ENCODE results near the gene TMEM140. TPM values are rescaled to one million over a fixed set of nuclear protein-coding genes. Genes with fewer than 3 reads are reported as not detected.

The TMEM140 gene
- total and polyA plus RNA-seq, 2 of the 13 experiments (the other 11 are each of a cell fraction or from before 2014, with no cell fraction given): 9.2 to 21.7 TPM

DNA sequence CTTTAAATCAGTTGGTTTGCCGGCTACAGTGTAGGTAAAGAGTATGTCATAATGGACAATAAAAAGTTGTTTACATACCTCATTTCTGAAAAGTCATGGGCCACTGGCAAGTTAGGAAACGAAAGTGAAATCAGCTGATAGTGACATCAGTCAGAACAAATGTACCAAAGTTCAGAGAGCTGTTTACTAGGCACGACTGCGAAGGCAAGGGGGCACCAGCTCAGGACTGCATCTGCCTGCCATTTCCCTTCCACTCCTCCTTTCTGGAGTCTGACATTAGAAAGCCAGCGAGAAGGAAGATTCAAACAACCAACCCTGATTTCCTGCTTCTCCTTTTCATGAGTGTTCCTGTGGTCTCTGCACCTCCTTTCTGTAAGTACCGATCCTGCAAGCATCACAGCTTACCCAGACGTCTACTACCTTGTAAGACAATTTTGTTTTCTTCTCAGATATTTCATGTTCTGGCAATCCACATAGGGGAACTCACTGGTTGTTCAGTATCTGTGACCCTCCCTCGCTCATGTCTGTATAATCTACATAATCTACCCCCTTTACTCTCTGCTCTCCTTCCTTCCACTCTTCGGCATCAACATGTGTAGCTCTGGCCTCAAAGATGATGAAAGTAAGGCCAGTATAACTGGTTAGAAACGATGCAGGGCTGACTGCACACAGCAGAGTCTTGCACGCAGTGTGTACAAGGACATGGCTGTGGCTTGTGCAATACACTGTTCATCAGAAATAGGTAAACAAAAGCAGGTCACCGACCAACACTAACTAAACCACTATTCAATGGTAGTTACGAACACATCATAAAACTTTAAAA, at the start of gene TMEM140 (continued):
- TF ChIP-seq BRD4 (CRISPR knock-in tag; IDR thresholded peaks at IDR 0.05) (no peak), ZNF746 (CRISPR knock-in tag; IDR thresholded peaks at IDR 0.05) (no peak), TP53 (CRISPR knock-in tag; conservative IDR thresholded peaks at IDR 0.05) (no peak; the same call in 1 of the 2 replicates), RNF2 (conservative IDR thresholded peaks at IDR 0.05; ENCODE audit: low read depth) (no peak), AKAP8 (CRISPR knock-in tag; IDR thresholded peaks at IDR 0.05) (peak; percentile 43; the same call in 1 of the 2 replicates), ELF3 (CRISPR knock-in tag; IDR thresholded peaks at IDR 0.05) (peak; percentile 58), ZNF550 (CRISPR knock-in tag; IDR thresholded peaks at IDR 0.05; ENCODE audit: borderline replicate concordance) (no peak), RCOR2 (CRISPR knock-in tag; IDR thresholded peaks at IDR 0.05) (peak; percentile 30; the same call in 1 of the 2 replicates), HOXA7 (CRISPR knock-in tag; IDR thresholded peaks at IDR 0.05) (no peak), NR3C1 (CRISPR knock-in tag; IDR thresholded peaks at IDR 0.05) (no peak), HDAC2 (CRISPR knock-in tag; IDR thresholded peaks at IDR 0.05) (peak; percentile 64), MIER3 (CRISPR knock-in tag; IDR thresholded peaks at IDR 0.05; ENCODE audit: borderline replicate concordance) (peak; percentile 53; the same call in 1 of the 2 replicates), MAFF (IDR thresholded peaks at IDR 0.05; ENCODE audit: low read depth, low read length) (peak; percentile 51; the same call in 1 of the 2 replicates), JDP2 (CRISPR knock-in tag; IDR thresholded peaks at IDR 0.05; ENCODE audit: borderline replicate concordance) (no peak), PHF21A (CRISPR knock-in tag; IDR thresholded peaks at IDR 0.05) (peak; percentile 50), HMG20B (CRISPR knock-in tag; conservative IDR thresholded peaks at IDR 0.05) (peak; percentile 17; the same call in 1 of the 2 replicates), SOX5 (CRISPR knock-in tag; IDR thresholded peaks at IDR 0.05; ENCODE audit: borderline replicate concordance) (peak; percentile 80; the same call in 1 of the 2 replicates), NCOA5 (CRISPR knock-in tag; IDR thresholded peaks at IDR 0.05) (no peak), ARHGAP35 (CRISPR knock-in tag; IDR thresholded peaks at IDR 0.05; ENCODE audit: borderline replicate concordance) (0 out of 2 replicates have a peak, but pooled peaks have one; percentile 60), ZNF446 (CRISPR knock-in tag; IDR thresholded peaks at IDR 0.05) (no peak), ZMYM2 (CRISPR knock-in tag; IDR thresholded peaks at IDR 0.05) (no peak), ZSCAN20 (CRISPR knock-in tag; IDR thresholded peaks at IDR 0.05; ENCODE audit: borderline replicate concordance) (no peak)
- TF ChIP-seq, protein P1, sequence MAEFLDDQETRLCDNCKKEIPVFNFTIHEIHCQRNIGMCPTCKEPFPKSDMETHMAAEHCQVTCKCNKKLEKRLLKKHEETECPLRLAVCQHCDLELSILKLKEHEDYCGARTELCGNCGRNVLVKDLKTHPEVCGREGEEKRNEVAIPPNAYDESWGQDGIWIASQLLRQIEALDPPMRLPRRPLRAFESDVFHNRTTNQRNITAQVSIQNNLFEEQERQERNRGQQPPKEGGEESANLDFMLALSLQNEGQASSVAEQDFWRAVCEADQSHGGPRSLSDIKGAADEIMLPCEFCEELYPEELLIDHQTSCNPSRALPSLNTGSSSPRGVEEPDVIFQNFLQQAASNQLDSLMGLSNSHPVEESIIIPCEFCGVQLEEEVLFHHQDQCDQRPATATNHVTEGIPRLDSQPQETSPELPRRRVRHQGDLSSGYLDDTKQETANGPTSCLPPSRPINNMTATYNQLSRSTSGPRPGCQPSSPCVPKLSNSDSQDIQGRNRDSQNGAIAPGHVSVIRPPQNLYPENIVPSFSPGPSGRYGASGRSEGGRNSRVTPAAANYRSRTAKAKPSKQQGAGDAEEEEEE (CRISPR knock-in tag; IDR thresholded peaks at IDR 0.05; ENCODE audit: borderline replicate concordance): no peak
- TF ChIP-seq, protein P2, sequence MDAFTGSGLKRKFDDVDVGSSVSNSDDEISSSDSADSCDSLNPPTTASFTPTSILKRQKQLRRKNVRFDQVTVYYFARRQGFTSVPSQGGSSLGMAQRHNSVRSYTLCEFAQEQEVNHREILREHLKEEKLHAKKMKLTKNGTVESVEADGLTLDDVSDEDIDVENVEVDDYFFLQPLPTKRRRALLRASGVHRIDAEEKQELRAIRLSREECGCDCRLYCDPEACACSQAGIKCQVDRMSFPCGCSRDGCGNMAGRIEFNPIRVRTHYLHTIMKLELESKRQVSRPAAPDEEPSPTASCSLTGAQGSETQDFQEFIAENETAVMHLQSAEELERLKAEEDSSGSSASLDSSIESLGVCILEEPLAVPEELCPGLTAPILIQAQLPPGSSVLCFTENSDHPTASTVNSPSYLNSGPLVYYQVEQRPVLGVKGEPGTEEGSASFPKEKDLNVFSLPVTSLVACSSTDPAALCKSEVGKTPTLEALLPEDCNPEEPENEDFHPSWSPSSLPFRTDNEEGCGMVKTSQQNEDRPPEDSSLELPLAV (CRISPR knock-in tag; conservative IDR thresholded peaks at IDR 0.05; ENCODE audit: low read depth): no peak
- TF ChIP-seq, protein P3, sequence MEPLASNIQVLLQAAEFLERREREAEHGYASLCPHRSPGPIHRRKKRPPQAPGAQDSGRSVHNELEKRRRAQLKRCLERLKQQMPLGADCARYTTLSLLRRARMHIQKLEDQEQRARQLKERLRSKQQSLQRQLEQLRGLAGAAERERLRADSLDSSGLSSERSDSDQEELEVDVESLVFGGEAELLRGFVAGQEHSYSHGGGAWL (CRISPR knock-in tag; IDR thresholded peaks at IDR 0.05): no peak
- TF ChIP-seq, protein P4, sequence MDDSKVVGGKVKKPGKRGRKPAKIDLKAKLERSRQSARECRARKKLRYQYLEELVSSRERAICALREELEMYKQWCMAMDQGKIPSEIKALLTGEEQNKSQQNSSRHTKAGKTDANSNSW (CRISPR knock-in tag; IDR thresholded peaks at IDR 0.05; ENCODE audit: borderline replicate concordance): no peak
- TF ChIP-seq, protein P5, sequence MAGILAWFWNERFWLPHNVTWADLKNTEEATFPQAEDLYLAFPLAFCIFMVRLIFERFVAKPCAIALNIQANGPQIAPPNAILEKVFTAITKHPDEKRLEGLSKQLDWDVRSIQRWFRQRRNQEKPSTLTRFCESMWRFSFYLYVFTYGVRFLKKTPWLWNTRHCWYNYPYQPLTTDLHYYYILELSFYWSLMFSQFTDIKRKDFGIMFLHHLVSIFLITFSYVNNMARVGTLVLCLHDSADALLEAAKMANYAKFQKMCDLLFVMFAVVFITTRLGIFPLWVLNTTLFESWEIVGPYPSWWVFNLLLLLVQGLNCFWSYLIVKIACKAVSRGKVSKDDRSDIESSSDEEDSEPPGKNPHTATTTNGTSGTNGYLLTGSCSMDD (CRISPR knock-in tag; IDR thresholded peaks at IDR 0.05): no peak
